NCI-H82 (cell line): ENCODE data around the gene MAML2.
A peak's percentile ranks its signal among the peaks of the same experiment; 100 is the strongest.

Source experiments
- DNase-seq: peaks from one replicate; lab custom pipeline; 2025; lab: John Stamatoyannopoulos, UW

The MAML2 gene

DNA sequence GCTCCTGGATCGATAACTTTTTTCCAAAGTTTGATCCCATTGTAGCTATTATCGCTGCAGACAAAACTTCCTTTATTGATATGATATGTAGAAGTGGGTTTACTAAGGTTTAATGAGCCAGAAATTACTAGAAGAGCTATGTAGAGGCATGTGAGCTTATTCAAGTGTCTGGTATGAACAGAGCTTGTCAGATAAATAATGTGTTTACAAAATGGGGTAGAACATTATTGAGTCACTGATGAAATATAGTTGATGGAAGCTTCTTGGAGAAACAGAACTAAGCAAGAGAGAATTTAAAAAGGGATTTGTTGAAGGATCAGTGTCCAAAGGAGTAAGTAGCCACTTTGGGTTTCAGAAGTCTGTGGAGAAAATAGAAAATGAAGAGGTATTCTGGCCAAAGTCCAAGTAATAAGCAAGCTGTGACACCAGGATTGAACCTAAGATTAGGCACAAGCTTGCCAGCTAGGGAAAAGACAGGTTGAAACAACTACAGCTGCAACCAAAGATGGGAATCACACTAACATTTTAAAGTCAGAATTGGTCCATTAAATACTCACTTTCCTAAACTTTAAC lies 104.3 kb downstream of the MAML2 start:
- DNase-seq = peak; percentile 39

DNA sequence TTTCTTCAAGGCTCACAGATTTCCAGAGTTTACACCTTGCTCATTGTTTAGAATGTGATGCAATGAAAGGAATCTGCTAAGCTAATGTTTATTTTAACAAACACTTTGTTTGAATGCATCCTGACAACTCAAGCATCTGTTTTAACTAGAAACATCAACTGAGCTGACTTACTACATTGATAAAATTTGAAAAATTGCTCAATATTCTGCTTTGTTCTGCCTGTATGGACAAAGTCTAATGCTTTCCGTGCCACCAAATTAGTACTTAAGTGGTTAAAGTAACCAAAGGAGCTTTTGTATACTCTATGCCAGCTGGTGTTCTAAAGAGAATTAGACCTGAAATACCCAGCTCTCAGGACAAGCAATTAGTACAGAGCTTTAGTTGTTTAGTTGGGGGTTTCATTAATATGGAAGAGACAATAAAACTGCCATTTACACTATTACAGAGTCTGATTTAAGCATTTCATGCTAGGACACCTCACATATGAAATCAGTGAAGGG lies 105.2 kb downstream of the MAML2 start:
- DNase-seq = peak; percentile 89

DNA sequence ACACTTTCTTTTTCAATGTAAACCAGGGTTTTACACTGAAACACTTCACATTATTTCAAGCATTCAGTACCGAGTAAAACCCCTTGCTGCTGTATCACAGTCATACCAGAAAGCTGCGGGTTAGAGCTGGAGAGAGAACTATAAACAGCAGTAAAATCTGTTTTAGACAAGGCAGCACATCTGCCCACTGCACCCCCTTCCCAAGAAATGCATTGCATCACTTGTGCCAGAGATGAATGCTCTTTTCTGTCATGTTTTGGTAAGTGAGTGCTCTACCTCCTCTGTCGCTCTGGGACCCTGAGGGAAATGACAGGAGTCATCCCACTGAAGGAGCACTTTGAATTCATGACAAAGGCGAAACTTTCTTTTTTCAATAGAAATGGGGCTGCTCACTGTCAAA lies 107.2 kb downstream of the MAML2 start:
- peak; percentile 28 for DNase-seq

DNA sequence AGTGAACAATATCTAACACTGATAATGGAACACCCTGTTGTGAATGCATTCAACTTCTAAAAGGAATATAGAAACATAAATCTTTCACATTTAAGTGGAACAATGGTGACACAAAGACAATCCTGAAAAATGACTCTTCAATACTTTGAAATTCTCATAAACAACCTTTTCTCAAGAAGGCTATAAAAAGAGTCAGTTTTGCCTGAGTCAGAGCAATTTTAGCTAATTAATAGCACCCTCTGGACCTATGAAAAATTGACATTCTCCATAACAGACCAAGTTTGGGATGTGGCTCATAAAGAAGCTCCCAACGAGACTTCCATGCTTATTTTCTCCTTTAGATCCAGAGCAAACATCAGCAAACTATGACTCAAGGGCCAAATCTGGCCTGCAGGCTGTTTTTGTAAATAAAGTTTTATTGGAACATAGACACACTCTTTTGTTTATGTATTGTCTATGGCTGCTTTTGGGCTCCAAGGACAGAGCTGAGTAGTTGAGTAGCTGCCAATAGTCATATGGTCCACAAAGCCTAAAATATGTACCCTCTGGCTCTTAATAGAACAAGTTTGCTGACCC lies 108.0 kb downstream of the MAML2 start:
- no peak for DNase-seq

DNA sequence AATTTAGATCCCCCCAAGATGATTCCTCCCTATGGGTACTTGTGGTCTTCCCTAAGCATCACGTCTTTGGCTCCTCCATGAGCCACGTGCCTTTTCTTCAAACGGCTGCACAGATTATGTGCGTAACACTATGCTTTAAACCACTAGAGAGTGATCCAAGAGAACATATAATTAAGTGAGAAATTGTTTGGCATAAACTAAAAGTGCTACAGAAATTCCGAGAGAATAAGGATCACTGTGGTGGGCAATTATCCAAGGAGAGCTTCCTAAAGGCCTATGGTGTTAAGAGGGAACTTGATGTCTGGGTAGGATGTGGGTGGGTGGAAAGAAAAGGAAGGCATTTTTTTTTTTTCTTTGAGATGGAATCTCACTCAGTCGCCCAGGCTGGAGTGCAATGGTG lies 110.9 kb downstream of the MAML2 start:
- no peak for DNase-seq

DNA sequence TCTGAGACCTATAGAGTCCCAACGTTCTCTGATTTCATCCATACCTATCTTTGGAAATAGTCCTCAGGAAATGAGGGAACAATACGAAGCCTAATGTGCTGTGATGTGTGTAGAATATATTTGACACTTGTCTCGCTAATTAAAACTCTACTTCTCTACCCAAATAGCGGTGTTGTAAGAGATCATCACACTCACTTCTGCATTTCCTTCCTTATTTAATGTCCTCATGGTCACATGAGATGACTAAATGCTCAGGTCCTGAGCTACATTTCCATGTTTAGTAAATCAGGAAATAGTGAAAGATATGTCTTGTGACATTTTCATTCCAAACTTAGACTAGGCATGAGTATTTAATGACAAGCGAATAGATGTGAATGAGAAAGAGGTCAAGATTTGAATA lies 112.3 kb downstream of the MAML2 start:
- DNase-seq = no peak

DNA sequence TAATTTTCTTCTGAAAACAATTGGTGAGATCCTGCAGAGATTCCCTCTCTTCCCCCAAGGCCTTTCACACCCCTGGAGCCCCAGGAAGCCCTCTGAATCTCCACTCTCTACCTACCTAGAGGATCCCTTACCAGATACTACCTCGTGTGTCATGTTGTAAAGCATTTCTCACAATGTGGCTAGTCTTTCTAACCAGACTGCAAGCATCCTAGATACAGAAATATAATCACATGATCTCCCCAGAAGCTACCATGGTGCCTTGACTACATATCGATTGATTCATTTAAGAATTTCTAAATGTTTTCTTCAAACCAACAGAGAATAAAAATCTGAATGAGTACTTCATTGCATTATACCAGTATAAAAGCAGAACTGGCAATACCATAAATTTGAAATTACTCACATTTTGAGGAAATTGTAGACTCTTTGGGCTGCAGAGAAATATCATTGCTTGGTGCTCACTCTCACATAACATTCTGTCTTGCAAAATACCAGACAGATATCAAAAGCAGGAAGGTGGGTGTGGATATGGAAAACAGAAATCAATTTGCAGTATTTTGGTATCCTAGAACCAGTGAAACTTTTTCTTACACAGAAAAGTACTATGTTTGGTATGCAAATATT lies 113.5 kb downstream of the MAML2 start:
- no peak for DNase-seq

DNA sequence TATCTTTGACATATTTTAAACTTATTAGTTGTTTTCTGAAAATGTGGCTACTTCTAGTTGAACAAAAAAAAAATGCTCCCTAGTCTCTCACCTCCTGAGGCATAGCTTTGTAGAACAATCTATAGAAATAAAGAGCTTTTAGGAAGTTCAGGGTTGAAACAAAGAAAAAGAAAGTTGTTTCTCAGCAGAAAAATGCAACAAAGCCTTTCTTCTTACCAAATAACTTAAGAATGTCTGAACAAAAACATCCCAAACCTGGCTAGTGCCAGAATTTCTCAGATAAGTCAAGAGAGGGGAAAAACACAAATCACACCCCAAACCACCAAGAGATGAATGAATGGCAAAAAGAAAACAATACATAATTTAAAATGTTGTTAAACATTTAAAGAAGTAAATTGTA lies 114.1 kb downstream of the MAML2 start:
- DNase-seq = no peak

DNA sequence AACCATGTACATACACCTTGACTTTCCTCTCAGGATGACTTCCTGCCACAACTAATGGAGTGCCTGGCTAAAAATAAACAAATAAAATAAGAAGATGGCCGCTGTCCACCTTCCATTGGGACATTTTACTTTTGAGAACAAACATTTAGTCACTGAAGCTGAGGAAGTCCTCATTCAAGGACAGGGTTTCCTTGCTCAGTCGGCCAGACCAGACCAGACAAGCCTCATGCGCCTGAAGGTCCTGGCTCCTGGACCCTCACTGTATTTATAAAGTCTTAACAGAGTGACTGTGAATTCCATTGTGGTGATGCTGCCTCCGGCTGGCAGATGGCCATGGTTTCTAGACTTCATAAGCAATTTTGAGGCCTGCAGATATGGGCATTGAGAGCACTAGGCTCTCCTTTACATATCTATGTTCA lies 114.5 kb downstream of the MAML2 start:
- peak; percentile 27 for DNase-seq

DNA sequence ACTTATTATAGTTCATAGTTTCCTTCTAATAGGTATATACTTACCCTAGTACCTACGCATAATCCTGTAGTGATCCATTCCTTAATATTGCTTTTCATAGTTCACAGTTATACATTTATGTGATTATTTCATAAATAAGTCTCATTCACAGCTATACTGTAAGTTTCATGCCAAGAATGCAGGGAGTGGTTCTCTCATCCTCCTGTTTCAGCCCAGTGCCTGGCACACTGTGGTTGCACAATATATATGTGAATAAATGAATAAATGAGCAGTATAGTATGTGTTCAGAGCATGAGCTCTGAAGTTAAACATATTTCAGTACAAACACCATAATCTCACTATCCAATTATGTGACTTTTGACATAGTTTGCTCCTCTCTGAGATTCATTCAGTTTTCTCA lies 115.8 kb downstream of the MAML2 start:
- DNase-seq = no peak

DNA sequence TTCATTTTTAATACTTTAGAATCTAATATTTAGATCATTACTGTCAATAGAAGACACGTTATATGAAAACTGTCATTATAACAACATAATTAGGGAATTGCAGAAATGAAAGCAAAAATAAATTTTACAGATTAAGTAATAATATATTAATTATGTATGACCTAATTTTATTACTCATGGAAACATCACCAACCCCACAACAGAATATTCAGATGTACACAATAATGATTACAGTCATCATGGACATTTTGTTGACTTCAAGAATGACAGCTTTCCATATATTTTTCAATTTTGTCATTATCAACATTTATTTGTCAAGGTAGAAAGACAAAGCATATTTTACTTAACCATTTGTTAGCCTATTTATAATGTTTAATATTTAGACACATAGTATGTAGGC lies 119.9 kb downstream of the MAML2 start:
- no peak for DNase-seq

DNA sequence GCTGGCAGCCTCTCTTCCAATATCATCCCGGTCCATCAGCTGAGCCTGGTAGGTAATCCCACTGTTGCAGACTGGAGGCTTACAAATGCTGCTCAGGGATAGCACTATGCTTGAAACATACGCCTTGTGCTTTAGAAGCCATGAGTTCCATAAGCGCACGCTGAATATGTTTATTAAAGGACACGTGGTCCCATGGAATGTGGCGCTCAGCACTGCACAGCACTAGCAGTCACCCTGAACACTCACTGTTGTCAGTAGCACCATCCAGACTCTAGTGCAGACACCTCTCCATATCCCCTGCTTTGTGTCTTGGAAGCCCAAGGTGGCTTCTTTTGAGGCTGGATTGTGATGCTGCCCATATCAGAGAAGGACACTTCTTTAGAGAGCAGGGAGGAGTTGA lies 120.9 kb downstream of the MAML2 start:
- DNase-seq = peak; percentile 48

DNA sequence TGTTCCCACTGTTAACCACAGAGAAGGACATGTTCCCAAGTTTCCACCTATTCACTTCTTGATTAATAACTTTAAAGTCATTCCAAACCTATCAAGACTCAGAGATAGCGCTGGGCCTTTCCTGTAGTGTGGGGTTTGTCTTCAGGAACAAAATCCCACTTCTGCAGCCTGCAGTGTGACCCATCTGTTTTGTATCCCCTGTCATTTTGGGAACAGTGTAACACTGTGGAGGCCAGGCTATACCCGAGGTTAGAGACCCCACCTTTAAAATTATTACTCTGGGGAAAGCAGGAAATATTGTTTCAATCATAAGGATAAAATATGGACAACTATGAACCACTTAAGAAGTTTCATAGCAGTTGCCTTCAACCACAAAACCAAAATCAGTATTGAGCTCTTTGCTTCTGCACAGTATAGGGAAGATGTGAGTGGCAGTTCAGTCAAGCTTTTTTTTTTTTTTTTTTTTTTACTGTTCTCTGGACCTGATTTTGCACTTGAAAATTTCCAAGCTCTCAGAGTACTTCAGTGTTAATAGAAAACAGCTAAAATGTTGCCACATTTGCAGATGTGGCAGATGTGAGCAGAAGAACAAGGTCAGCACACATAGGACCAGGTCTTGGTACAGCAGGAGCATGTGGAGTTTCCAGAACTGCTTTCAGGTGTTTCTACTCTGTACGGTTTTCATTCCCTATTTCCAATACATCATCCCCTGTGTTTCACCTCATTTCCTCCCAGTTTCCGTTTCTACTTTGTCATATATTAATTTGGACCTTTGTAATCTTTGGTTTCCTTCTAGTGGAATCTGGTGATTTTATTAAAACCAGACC lies 121.5 kb downstream of the MAML2 start:
- DNase-seq = no peak

DNA sequence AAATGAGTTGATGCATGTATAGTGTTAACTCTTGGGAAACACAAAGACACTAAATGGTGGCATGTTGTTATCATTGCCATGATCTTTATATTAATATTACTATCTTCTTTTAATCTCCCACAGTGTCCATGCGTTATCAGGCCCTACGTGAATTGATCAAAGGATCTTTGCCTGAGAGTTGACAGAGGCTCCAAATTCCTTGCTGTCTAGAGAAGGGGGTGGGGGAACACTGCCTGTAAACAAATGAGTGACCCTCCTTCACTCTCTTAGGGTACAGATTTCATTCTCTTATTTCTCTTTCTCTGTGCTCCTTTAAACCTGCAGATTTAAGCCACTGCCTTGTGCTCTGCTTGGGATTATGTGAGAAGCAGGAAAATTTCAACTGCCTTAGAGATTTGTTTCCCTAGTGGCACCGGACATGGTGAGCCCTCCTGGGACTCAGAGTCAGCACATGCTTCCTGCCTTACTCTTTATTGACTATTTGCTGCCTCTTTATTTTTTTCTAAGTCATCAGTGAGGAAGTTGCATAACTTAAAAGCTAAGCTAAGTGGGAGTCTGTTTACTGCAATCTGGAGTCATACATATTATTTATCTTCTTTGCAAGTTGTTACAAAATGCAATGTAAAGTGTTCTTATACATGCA lies 122.9 kb downstream of the MAML2 start:
- DNase-seq = peak; percentile 36

DNA sequence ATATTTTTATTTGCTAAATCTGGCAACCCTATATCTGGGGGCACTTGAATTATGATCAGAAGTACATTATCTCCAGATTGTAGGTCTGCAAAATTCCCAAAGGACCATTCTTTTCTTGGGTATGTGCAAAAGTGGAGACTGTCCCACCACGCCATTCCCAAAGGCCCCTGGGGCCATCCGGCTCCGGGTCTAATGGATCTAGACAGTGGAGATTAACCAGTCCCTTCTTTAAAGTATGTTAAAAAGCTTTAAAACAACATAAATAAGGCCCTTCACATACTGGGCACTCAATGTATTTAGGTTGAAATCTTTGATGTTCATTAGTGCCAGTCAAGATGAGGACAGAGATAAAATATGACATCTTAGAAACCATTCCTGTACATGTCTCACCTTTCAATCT lies 124.1 kb downstream of the MAML2 start:
- no peak for DNase-seq

DNA sequence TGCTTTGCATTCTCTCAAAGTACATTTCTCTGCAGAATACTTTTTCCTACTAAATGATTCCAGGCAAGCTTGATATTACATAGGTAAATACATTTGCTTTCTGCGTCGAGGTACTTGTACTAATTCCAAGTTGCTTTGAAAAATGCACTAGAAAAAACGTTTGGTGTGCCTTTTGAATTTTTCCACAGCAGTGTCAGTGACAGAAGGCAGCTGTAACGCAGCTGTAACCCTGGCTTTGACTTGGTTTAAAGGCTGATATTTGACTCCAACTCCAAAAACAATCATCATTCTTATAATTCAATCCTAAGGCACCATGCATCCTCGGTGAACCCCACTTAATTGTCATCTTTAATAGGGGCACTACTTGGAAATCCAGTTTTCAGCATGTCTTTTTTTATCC lies 125.0 kb downstream of the MAML2 start:
- DNase-seq = peak; percentile 55

DNA sequence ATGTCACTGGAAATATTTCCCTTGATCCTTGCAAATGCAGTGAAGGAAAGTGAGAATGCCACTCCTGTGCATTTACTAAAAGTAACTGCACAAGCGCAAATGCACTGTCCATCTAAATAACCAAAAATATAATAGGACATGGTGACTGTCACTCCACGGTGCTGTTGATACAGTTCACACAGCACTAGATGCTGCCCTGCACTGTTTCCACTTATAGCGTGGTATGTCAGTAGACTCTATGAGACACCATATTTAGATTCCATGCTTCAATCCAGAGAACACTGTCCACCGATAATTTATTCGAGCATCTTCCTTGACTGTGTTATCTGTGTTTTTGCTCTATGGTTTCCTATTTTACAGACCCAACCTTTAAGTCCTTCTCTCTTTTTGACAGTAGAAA lies 125.8 kb downstream of the MAML2 start:
- no peak for DNase-seq

DNA sequence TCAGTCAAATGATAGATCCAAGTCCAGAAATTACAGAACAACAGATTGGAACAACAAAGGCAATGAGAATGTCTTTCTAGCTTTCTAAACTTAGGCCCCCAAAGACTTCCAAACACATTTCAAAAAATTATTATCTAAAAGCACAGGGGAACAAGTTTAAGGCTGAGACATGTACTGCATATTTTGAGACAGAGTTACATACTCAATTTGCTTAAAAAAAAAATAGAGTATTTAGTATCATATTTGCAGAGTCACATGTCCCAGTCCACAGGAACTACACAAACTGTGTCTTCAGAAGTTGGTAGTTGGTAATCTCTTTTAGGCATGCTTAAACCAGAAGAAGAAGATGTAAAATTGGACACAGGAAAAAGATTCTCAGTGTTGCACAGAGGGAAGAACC lies 127.2 kb downstream of the MAML2 start:
- DNase-seq = no peak

DNA sequence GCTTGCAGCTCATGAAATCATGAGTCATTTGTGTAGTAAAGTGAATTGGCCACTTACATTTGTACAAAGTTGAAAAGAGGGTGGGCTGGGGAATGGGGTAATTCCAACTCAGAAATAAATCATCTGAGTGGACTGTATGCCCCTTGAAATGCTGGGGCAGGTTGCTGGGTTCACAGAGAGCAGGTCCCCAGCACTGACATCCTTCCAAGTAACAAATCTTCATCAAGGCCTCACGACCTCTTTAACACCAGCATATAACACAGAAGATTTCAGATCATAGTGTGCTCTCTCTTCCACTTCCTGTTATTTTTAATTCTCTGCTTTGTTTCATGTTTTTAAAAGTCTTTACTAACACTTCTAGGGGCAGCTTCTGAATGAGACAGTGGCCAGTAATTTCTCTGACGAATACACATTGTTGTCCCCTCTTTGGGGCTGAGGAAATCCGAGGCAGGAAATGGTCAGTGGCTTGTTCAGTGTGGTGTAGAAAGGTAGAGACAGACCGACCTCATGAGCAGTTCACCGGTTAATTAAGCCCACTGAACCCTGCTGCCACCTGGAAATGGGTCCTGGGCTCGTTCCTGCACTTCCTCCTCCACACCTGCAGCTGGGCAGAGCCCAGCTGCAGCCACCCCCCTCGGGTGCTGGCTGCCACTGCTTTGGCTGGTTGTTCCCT lies 127.7 kb downstream of the MAML2 start:
- DNase-seq = no peak

DNA sequence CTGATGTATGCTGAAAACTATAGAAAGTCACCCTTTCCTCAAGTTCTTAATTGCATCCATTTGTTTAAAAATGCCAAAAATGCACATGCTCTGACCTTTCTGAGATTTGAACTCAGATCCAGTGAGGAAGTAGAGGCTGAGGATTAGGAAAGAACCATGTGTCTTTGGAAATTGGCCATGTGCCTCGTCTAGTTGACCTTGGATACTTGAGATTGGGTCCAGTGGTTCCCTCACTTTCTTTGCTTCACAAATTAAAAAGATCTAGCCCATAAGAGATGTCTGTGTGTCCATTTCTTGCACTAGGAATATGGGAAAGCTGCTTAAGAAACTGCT lies 128.3 kb downstream of the MAML2 start:
- DNase-seq = no peak

DNA sequence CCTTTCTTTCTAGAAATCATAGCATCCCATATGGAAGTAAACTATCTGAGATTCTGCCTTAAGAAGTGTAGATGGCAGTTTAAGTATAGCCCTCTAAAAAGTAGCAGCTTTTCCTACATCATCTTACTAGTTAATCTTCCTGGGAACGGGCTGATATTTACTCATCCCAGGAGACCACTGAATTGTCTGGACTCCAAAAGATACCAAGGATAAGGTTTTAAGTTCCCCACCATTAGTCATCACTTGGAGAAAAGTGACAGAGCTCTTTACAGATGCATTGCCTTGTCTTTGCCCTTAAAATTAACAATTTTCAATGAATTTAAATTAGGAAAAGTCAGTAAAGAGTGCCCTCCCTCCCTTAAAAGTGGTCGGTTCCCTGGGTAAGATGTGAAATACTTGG lies 129.5 kb downstream of the MAML2 start:
- peak; percentile 70 for DNase-seq

DNA sequence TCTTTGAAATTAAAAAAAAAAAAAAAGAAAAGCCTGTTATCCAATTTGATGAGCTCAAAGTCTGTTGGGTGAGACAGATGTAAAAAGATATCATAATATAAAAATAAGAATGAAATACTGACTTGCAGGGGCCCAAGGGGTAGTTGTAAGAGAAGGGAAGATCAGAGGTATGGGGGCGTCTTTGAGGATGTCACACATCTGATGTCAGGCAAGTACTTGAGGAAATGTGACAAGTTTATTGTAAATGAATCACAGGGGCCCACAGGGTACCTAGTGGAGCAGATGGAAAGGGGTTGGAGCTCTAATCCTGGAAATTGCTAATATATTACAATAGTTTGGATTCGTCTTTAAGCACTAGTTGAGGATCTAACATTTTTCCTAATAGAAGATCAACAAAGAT lies 131.6 kb downstream of the MAML2 start:
- DNase-seq = peak; percentile 57
